Upper lobe of right lung (tissue), 1 donor: ENCODE results near the gene AFG1L. TPM values are rescaled to one million over a fixed set of nuclear protein-coding genes. Genes with fewer than 3 reads are reported as not detected.
"Not testable (repeated sequence)": the region's sequence is repeated elsewhere in the genome, so short reads cannot be mapped to it uniquely, and the experiment has no call there.

Experiments
- ATAC-seq: fragments of 200-7000 bp; cut with Tn5 transposase; one replicate; pipeline ENCODE4 v1.9.1; 2020; ENCODE audit warnings: mild to moderate bottlenecking, moderate library complexity
- DNase-seq: peaks from one replicate; pipeline ENCODE4 v3.0.0-alpha.2; 2020
- H3K27ac ChIP-seq: fragments of 200-600 bp; one replicate; pipeline ENCODE4 v1.8.0; 2022
- H3K27me3 ChIP-seq: fragments of 200-600 bp; one replicate; pipeline ENCODE4 v1.8.0; 2022; ENCODE audit warnings: mild to moderate bottlenecking
- H3K36me3 ChIP-seq: fragments of 200-600 bp; one replicate; pipeline ENCODE4 v1.8.0; 2022
- H3K4me1 ChIP-seq: fragments of 200-600 bp; one replicate; pipeline ENCODE4 v1.8.0; 2022
- H3K4me3 ChIP-seq: fragments of 200-600 bp; one replicate; pipeline ENCODE4 v1.8.0; 2022; ENCODE audit warnings: mild to moderate bottlenecking
- H3K9me3 ChIP-seq: fragments of 200-600 bp; one replicate; pipeline ENCODE4 v1.8.0; 2022
- CTCF ChIP-seq: fragments of 200-600 bp; IDR thresholded peaks from one replicate; pipeline ENCODE4 v1.8.0; 2022; ENCODE audit warnings: antibody characterized with exemption
- intact Hi-C: fragments of 100-400 bp; cut with DNase I; formaldehyde crosslinking; loops from one replicate; pipeline ENCODE4 v1.11.0; 2022
- total RNA-seq: library from RNA; stranded (reverse); fragmentation: NEBNext Ultra II Directional; extraction: Animal tissue kit (Norgen Biotek cat#: 25700); gene quantifications from one replicate; pipeline ENCODE4 v1.2.1, GENCODE V29; 2021
- donor health status: DM: no; HTN: yes; CAD: no; lungs with severe emphysema.

The AFG1L gene
- total RNA-seq, 1 donor from 2014 or later: 7.7 TPM

- ATAC-seq: no peak
- Histone ChIP-seq H3K27ac (peak overlapping the region; percentile 95), H3K4me3 (peak overlapping the region; percentile 93), H3K36me3 (no peaks in the 10 kb centered on the region), H3K4me1 (peaks cover 8% of the 10 kb centered on the region), H3K9me3 (no peaks in the 10 kb centered on the region), H3K27me3 (no peaks in the 10 kb centered on the region)
- no peak for TF ChIP-seq CTCF
- intact Hi-C loops: no loop called here
- DNase-seq: no peak
Observed at GRCh38 chr6:108293527-108294296, 1.1 kb upstream of the AFG1L start.

- peaks cover 8% of the 10 kb centered on the region for H3K4me1 ChIP-seq
- no peaks in the 10 kb centered on the region for H3K36me3 ChIP-seq
- H3K4me3 ChIP-seq: peak overlapping the region; percentile 93
- H3K27me3 ChIP-seq: no peaks in the 10 kb centered on the region
- peak overlapping the region; percentile 95 for H3K27ac ChIP-seq
- no peak for TF ChIP-seq CTCF
- intact Hi-C loops: no loop called here
- ATAC-seq (no peak), DNase-seq (no peak)
- no peaks in the 10 kb centered on the region for H3K9me3 ChIP-seq
Observed at GRCh38 chr6:108294297-108294726, 542 bp upstream of the AFG1L start.

DNA sequence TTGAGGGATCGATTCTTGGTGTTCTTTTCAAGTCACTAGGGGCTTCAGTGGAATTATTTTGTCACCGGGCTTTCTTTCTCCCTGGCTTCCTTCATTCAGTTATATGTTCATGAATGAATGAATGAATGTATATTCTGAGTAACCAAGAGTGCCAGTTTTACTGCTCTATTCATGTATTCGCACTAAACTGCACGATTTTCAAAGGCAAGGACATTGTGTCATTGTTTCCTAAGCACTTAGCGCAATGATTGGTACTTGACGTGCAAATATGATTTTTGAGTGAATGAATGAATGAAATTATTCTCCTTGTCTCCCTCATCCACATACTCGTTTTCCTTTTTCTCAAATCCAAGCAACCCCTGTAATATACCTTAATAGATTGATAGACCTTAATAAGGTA, 822 bp downstream of the AFG1L start:
- H3K36me3 ChIP-seq: no peaks in the 10 kb centered on the region
- H3K9me3 ChIP-seq: no peaks in the 10 kb centered on the region
- H3K4me3 ChIP-seq: peak overlapping the region; percentile 93
- TF ChIP-seq CTCF: peak; percentile 2
- DNase-seq (no peak), ATAC-seq (no peak)
- peak overlapping the region; percentile 95 for H3K27ac ChIP-seq
- H3K27me3 ChIP-seq: no peaks in the 10 kb centered on the region
- peaks cover 8% of the 10 kb centered on the region for H3K4me1 ChIP-seq
- intact Hi-C loops: no loop called here

- DNase-seq: no peak
- intact Hi-C loops: no loop called here
- TF ChIP-seq CTCF: no peak
Observed at GRCh38 chr6:108302386-108302785, 7.5 kb downstream of the AFG1L start.

GRCh38 chr6:108304646-108305045, 9.8 kb downstream of the AFG1L start:
- Histone ChIP-seq H3K27me3 (no peaks in the 10 kb centered on the region), H3K9me3 (no peaks in the 10 kb centered on the region), H3K27ac (no peak overlapping the region), H3K4me1 (no peaks in the 10 kb centered on the region), H3K4me3 (no peak overlapping the region), H3K36me3 (no peaks in the 10 kb centered on the region)
- no peak for DNase-seq
- no peak for TF ChIP-seq CTCF
- intact Hi-C loops: no loop called here
- ATAC-seq: no peak

More at GRCh38 chr6:108302386-108302785, 7.5 kb downstream of the AFG1L start:
- Histone ChIP-seq H3K4me1 (no peaks in the 10 kb centered on the region), H3K36me3 (no peaks in the 10 kb centered on the region), H3K9me3 (no peaks in the 10 kb centered on the region), H3K4me3 (no peak overlapping the region), H3K27me3 (no peaks in the 10 kb centered on the region), H3K27ac (no peak overlapping the region)
- no peak for ATAC-seq

DNA sequence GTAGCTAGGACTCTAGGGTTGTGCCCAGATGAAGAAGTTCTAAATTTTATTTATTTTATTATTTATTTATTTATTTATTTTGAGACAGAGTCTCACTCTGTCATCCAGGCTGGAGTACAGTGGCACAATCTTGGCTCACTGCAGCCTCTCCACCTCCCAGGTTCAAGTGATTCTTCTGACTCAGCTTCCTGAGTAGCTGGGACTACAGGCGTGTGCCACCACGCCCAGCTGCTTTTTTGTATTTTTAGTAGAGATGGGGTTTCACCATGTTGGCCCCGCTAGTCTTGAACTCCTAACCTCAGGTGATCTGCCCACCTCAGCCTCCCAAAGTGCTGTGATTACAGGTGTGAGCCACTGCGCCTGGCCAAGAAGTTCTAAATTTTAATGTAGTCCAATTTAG, 13.8 kb downstream of the AFG1L start:
- DNase-seq, H3K9me3 ChIP-seq, H3K27ac ChIP-seq, H3K4me1 ChIP-seq, H3K36me3 ChIP-seq, H3K27me3 ChIP-seq, ATAC-seq, intact Hi-C loops, H3K4me3 ChIP-seq: not testable (repeated sequence)
